ENCODE data around the gene CEMIP. TPM values are rescaled to one million over a fixed set of nuclear protein-coding genes. Genes with fewer than 3 reads are reported as not detected.

The CEMIP gene
- total RNA-seq, 1 donor from 2014 or later: 3.6 TPM

DNA sequence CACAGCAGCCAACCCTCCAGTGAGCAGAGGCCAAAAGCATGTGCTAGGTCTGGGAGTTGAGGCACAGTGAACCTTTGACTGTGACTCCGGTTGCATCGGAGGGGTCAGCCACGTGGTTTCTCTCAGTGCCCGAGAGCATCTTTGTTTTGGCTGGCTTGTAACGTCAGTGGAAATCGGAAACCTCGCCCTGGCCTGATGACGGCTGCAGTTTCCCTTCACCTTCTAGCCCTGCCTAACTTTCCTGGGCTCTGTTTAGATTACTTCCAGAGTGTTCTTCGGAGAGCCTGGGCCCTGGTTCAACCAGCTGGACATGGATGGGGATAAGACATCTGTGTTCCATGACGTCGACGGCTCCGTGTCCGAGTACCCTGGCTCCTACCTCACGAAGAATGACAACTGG lies 153.8 kb downstream of the CEMIP start:
- DNase-seq (ENCODE audit: low read depth) (peak; percentile 22), FAIRE-seq (no peak)
- H4K20me1 ChIP-seq (ENCODE audit: insufficient read depth, low read length): peaks cover 4% of the 10 kb centered on the region
- no peak overlapping the region for H3K27ac ChIP-seq (ENCODE audit: low read depth, low read length)
- peaks cover 3% of the 10 kb centered on the region for H3K36me3 ChIP-seq (ENCODE audit: insufficient read depth, low read length)
- peaks cover 21% of the 10 kb centered on the region for H3K4me1 Mint-ChIP-seq (ENCODE audit: low read depth, unreplicated experiment)
- H2AFZ ChIP-seq (ENCODE audit: low read depth, low read length): no peak overlapping the region
- H3K4me3 Mint-ChIP-seq (ENCODE audit: unreplicated experiment): no peak overlapping the region
- no peaks in the 10 kb centered on the region for H3K79me2 ChIP-seq (ENCODE audit: insufficient read depth, low read length)
- no peaks in the 10 kb centered on the region for H3K9me3 Mint-ChIP-seq (ENCODE audit: unreplicated experiment)
- H3K36me3 Mint-ChIP-seq (ENCODE audit: low read depth, unreplicated experiment): peaks cover 1% of the 10 kb centered on the region
- H3K27me3 Mint-ChIP-seq (ENCODE audit: low read depth, unreplicated experiment): no peaks in the 10 kb centered on the region
- H3K27ac Mint-ChIP-seq (ENCODE audit: unreplicated experiment): no peak overlapping the region
- peaks cover 35% of the 10 kb centered on the region for H3K4me1 ChIP-seq (ENCODE audit: insufficient read depth, low read length)
- no peaks in the 10 kb centered on the region for H3K9me3 ChIP-seq (ENCODE audit: insufficient read depth, low read depth, low read length)
- TF ChIP-seq EZH2 (IDR thresholded peaks at IDR 0.05; ENCODE audit: insufficient read depth, low read length): no peak
- TF ChIP-seq, protein P1, sequence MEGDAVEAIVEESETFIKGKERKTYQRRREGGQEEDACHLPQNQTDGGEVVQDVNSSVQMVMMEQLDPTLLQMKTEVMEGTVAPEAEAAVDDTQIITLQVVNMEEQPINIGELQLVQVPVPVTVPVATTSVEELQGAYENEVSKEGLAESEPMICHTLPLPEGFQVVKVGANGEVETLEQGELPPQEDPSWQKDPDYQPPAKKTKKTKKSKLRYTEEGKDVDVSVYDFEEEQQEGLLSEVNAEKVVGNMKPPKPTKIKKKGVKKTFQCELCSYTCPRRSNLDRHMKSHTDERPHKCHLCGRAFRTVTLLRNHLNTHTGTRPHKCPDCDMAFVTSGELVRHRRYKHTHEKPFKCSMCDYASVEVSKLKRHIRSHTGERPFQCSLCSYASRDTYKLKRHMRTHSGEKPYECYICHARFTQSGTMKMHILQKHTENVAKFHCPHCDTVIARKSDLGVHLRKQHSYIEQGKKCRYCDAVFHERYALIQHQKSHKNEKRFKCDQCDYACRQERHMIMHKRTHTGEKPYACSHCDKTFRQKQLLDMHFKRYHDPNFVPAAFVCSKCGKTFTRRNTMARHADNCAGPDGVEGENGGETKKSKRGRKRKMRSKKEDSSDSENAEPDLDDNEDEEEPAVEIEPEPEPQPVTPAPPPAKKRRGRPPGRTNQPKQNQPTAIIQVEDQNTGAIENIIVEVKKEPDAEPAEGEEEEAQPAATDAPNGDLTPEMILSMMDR (IDR thresholded peaks at IDR 0.05; ENCODE audit: insufficient read depth, low read depth, low read length): no peak
- H3K27me3 ChIP-seq (ENCODE audit: insufficient read depth, low read length): no peaks in the 10 kb centered on the region
- no peak overlapping the region for H3K4me2 ChIP-seq (ENCODE audit: low read length)
- no peak overlapping the region for H3K9ac ChIP-seq (ENCODE audit: low read length)
- H3K4me3 ChIP-seq (ENCODE audit: insufficient read depth, low read depth, low read length): no peak overlapping the region

- Histone ChIP-seq H3K9me3 (ENCODE audit: insufficient read depth, low read depth, low read length) (no peaks in the 10 kb centered on the region), H3K36me3 (ENCODE audit: insufficient read depth, low read length) (peaks cover 3% of the 10 kb centered on the region), H3K27ac (ENCODE audit: low read depth, low read length) (peak overlapping the region; percentile 40), H2AFZ (ENCODE audit: low read depth, low read length) (no peak overlapping the region), H3K4me3 (ENCODE audit: insufficient read depth, low read depth, low read length) (no peak overlapping the region), H3K4me1 (ENCODE audit: insufficient read depth, low read length) (peaks cover 21% of the 10 kb centered on the region), H3K9ac (ENCODE audit: low read length) (no peak overlapping the region), H3K79me2 (ENCODE audit: insufficient read depth, low read length) (no peaks in the 10 kb centered on the region), H4K20me1 (ENCODE audit: insufficient read depth, low read length) (peaks cover 4% of the 10 kb centered on the region), H3K4me2 (ENCODE audit: low read length) (peak overlapping the region; percentile 51), H3K27me3 (ENCODE audit: insufficient read depth, low read length) (no peaks in the 10 kb centered on the region)
- TF ChIP-seq, protein P1 (IDR thresholded peaks at IDR 0.05; ENCODE audit: insufficient read depth, low read depth, low read length): no peak
- no peak for TF ChIP-seq EZH2 (IDR thresholded peaks at IDR 0.05; ENCODE audit: insufficient read depth, low read length)
- DNase-seq (ENCODE audit: low read depth): peak; percentile 80
- H3K36me3 Mint-ChIP-seq (ENCODE audit: low read depth, unreplicated experiment): peaks cover 1% of the 10 kb centered on the region
- FAIRE-seq: peak; percentile 59
- H3K9me3 Mint-ChIP-seq (ENCODE audit: unreplicated experiment): no peaks in the 10 kb centered on the region
- no peaks in the 10 kb centered on the region for H3K27me3 Mint-ChIP-seq (ENCODE audit: low read depth, unreplicated experiment)
- H3K27ac Mint-ChIP-seq (ENCODE audit: unreplicated experiment): peak overlapping the region; percentile 48
- peaks cover 16% of the 10 kb centered on the region for H3K4me1 Mint-ChIP-seq (ENCODE audit: low read depth, unreplicated experiment)
- peak overlapping the region; percentile 58 for H3K4me3 Mint-ChIP-seq (ENCODE audit: unreplicated experiment)
Measured at GRCh38 chr15:80934761-80935221, 155.6 kb downstream of the CEMIP start.

GRCh38 chr15:80936288-80937078 lies 157.3 kb downstream of the CEMIP start:
- DNase-seq (ENCODE audit: low read depth): no peak
- Histone ChIP-seq H3K36me3 (ENCODE audit: insufficient read depth, low read length) (peaks cover 3% of the 10 kb centered on the region), H3K9me3 (ENCODE audit: insufficient read depth, low read depth, low read length) (no peaks in the 10 kb centered on the region), H3K79me2 (ENCODE audit: insufficient read depth, low read length) (no peaks in the 10 kb centered on the region), H4K20me1 (ENCODE audit: insufficient read depth, low read length) (peaks cover 8% of the 10 kb centered on the region), H3K9ac (ENCODE audit: low read length) (no peak overlapping the region), H3K27ac (ENCODE audit: low read depth, low read length) (no peak overlapping the region), H3K4me2 (ENCODE audit: low read length) (no peak overlapping the region), H3K27me3 (ENCODE audit: insufficient read depth, low read length) (no peaks in the 10 kb centered on the region), H3K4me3 (ENCODE audit: insufficient read depth, low read depth, low read length) (no peak overlapping the region), H2AFZ (ENCODE audit: low read depth, low read length) (no peak overlapping the region), H3K4me1 (ENCODE audit: insufficient read depth, low read length) (peaks cover 15% of the 10 kb centered on the region)
- FAIRE-seq: no peak
- H3K27ac Mint-ChIP-seq (ENCODE audit: unreplicated experiment): no peak overlapping the region
- H3K4me3 Mint-ChIP-seq (ENCODE audit: unreplicated experiment): no peak overlapping the region
- H3K27me3 Mint-ChIP-seq (ENCODE audit: low read depth, unreplicated experiment): no peaks in the 10 kb centered on the region
- H3K9me3 Mint-ChIP-seq (ENCODE audit: unreplicated experiment): no peaks in the 10 kb centered on the region
- TF ChIP-seq EZH2 (IDR thresholded peaks at IDR 0.05; ENCODE audit: insufficient read depth, low read length): no peak
- TF ChIP-seq, protein P1 (IDR thresholded peaks at IDR 0.05; ENCODE audit: insufficient read depth, low read depth, low read length): no peak
- H3K4me1 Mint-ChIP-seq (ENCODE audit: low read depth, unreplicated experiment): peaks cover 16% of the 10 kb centered on the region
- no peaks in the 10 kb centered on the region for H3K36me3 Mint-ChIP-seq (ENCODE audit: low read depth, unreplicated experiment)
